NCI-H460 (cell line): ENCODE measurements around the gene CIC. TPM values are rescaled to one million over a fixed set of nuclear protein-coding genes. Genes with fewer than 3 reads are reported as not detected.

Experiments used
- DNase-seq: peaks from one replicate; pipeline ENCODE4 v3.0.0-alpha.2; 2016; ENCODE audit warnings: low read depth; ENCODE audit errors: extremely low read depth
- total RNA-seq: library from RNA; depleted of rRNA; stranded (reverse); fragments of >200 nt; shearing (Covaris generic); gene quantifications from 2 replicates; pipeline ENCODE4 v1.2.3, GENCODE V29; 2014

Gene CIC
- total RNA-seq, 1 experiment from 2014 or later: 7.7 TPM

DNA sequence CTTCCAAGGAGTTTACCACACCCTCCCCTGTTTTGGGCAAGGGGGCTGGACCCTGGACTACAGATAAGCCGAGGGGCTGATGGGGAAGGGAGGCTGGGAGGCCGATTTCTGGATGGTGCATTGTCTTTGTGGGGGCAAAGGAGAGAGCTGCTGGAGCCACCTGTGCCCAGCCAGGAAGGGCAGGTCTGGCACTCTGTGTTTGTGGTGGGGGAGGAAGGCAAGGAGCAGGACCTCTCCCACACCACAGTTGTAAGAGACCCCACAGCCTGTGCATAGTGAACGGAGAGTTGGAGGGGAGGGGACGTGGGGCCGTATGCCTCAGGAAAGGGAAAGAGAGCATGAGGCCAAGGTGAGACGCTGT, 16.9 kb downstream of the CIC start:
- no peak for DNase-seq

DNA sequence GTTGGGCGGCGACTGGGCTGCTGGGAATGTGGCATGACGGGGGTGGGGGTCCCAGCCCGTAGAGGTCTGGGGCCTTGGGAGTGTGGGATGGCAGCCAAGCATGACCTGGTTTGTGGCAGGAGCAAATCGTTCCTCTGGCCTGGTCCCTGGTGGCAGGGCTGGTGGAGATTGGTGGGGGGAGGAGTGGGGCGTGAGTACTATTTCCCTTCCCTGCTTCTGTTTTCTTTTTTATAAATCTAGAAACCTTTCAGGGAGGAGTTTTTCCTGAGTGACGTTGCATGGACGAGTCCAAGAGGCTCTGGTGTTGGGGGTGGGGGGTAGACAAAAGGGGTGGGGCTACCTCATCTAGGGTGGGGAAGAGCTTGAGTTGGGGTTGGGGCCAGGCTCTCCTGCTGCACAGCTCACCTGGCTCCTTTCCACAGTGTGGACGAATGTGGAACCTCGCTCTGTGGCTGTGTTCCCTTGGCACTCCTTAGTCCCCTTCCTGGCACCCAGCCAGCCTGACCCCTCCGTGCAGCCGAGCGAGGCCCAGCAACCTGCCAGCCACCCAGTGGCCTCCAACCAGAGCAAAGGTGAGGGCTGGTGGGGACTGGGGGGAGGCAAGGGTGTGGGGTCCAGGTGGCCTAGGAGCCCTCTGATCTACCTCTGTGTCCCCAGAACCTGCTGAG, 17.4 kb downstream of the CIC start:
- no peak for DNase-seq

DNA sequence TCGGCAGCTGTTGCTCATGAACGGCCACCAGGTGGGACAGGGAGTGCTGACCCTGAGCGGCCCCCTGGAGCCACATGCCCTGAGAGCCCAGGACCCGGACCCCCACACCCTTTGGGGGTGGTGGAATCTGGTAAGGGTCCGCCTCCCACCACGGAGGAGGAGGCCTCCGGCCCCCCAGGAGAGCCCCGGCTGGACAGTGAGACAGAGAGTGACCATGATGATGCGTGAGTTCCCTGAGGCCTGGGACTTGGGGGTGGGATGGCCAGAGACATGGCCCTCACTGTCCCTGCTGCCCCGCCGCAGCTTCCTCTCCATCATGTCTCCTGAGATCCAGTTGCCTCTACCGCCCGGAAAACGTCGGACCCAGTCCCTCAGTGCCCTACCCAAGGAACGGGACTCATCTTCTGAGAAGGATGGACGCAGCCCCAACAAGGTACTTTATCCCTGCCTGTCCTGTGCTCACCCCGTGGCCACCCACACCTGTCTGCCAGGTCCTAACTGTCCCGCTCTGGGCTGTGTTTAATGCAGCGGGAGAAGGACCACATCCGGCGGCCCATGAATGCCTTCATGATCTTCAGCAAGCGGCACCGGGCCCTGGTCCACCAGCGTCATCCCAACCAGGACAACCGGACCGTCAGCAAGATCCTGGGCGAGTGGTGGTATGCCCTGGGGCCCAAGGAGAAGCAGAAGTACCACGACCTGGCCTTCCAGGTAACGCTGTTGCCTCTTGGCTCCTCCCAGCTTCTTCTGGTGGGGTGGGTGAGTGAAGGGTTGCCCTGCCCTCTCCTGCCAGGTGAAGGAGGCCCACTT, 18.2 kb downstream of the CIC start:
- DNase-seq: no peak

DNA sequence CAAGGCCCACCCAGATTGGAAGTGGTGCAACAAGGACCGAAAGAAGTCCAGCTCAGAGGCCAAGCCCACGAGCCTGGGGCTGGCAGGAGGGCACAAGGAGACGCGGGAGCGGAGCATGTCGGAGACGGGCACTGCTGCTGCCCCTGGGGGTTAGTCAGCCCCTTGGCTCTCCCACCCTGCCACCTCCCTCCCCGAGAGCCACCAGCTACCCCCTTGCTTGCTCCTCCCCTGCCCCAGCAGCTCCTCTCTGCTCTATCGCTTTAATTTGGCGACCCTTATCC, 18.7 kb downstream of the CIC start:
- DNase-seq: no peak

DNA sequence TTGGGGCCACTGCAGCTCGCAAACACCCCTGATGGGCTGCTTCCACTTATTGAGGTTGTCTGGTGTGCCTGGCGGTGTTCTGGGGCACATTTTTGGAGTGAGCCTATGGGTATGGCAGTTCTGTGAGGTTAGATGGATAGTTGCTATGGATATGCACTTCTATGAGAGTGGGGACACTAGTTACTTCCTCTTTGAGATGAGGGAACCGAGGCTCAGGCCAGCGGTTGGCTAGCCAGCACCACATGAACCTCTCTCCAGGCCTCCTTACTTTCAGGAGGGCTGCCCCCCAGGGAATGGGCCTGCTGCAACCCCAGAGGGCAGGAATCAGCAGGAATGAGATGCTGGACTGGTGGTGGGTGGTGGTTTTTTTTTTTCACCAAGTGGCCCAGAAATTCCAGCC, 19.3 kb downstream of the CIC start:
- no peak for DNase-seq

DNA sequence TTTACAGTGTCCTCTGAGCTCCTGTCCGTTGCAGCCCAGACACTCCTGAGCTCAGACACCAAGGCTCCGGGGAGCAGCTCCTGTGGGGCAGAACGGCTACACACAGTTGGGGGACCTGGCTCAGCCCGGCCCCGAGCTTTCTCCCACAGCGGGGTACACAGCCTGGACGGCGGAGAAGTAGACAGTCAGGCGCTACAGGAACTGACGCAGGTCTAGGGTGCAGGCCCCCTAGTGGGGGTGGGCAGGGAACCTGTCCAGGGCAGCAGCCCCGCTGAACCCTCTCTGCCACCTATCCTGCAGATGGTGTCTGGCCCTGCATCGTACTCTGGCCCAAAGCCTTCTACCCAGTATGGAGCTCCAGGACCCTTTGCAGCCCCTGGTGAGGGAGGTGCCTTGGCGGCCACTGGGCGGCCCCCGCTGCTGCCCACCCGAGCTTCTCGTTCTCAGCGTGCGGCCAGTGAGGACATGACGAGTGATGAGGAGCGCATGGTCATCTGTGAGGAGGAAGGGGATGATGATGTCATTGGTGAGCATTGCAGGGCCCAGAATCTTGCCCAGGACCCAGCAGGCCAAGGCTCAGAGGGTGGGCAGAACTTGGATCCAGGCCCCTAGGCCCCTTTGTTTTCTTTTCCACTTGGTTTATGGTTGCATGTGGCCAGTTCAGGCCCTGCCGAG, 20.0 kb downstream of the CIC start:
- no peak for DNase-seq

DNA sequence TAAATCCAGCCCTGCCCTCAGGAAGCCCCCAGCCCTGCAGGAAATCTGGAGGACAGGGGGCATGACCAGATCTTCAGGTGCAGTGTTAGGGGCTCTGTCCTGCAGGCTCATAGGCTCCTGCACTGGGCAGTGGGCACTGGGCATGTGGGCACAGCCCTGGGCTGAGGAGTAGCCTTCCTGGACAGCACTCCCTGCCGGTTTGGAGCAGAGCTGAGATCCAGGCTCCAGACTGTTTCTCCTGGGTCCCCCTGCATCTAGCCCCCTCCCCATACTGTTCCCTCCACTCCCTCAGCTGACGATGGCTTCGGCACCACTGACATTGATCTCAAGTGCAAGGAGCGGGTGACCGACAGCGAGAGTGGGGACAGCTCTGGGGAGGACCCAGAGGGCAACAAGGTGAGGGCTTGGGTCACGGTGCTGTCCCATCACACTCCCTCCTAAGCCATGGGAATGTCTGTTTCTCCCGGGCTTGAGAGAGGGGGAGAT, 20.5 kb downstream of the CIC start:
- DNase-seq: no peak

DNA sequence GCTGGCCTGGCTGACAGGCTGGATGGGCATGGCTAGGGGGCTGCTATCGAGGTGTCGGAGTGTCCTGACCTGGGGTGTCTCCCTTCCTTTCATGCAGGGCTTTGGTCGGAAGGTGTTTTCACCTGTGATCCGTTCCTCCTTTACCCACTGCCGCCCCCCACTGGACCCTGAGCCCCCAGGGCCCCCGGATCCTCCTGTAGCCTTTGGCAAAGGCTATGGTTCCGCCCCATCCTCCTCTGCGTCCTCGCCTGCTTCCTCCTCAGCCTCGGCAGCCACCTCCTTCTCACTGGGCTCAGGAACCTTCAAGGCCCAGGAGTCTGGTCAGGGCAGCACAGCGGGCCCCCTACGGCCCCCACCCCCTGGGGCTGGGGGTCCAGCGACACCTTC, 21.1 kb downstream of the CIC start:
- DNase-seq: no peak

DNA sequence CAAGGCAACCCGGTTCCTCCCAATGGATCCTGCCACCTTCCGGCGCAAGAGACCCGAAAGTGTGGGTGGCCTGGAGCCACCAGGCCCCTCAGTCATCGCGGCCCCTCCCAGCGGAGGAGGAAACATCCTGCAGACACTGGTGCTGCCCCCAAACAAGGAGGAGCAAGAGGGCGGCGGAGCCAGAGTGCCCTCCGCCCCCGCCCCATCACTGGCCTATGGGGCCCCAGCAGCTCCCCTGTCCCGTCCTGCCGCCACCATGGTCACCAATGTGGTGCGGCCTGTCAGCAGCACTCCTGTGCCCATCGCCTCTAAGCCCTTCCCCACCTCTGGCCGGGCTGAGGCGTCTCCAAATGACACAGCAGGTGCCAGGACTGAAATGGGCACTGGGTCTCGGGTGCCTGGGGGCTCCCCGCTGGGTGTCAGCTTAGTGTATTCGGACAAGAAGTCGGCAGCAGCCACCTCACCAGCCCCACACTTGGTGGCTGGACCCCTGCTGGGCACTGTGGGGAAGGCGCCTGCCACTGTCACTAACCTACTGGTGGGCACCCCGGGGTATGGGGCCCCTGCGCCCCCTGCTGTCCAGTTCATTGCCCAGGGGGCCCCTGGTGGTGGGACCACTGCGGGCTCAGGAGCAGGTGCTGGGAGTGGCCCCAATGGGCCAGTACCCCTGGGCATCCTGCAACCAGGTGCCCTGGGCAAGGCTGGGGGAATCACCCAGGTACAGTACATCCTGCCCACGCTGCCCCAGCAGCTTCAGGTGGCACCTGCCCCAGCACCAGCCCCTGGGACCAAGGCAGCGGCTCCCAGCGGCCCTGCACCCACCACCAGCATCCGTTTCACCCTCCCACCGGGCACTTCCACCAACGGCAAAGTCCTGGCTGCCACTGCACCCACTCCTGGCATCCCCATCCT, 21.7 kb downstream of the CIC start:
- no peak for DNase-seq

DNA sequence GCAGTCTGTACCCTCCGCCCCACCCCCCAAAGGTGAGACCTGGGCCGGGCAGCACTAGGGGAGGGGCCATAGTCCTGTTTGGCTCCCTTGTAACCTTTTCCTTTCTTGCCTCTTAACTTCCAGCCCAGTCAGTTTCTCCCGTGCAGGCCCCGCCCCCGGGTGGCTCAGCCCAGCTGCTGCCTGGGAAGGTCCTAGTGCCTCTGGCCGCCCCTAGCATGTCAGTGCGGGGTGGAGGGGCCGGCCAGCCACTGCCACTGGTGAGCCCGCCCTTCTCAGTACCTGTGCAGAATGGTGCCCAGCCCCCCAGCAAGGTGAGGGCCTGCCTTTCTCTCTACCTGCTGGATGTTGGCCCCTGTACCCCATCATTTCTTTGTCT, 22.4 kb downstream of the CIC start:
- DNase-seq: no peak

DNA sequence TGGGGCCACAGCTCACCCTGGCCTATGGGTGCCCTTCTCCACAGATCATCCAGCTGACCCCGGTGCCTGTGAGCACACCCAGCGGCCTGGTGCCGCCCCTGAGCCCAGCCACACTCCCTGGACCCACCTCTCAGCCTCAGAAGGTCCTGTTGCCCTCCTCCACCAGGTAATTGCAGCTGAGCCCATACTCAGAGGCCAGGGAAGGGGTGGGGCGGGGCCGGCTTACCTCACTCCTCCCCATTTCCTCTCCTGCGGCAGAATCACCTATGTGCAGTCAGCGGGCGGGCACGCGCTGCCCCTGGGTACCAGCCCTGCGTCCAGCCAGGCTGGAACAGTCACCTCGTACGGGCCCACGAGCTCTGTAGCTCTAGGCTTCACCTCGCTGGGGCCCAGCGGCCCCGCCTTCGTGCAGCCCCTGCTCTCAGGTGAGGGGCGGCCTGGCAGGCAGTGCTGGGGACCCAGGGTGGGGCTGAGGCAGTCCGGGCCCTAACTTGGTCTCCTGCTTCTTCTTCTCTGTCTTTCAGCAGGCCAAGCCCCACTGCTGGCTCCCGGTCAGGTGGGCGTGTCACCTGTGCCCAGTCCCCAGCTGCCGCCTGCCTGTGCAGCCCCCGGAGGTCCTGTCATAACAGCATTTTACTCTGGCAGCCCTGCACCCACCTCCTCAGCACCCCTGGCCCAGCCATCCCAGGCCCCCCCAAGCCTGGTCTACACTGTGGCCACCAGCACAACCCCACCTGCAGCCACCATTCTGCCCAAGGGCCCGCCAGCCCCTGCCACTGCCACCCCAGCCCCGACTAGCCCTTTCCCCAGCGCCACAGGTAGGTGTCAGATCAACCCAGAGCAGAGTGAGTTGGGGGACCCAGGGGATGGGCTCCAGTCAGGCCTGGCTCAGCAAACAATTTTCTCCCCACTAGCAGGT, 23.2 kb downstream of the CIC start:
- DNase-seq: no peak

DNA sequence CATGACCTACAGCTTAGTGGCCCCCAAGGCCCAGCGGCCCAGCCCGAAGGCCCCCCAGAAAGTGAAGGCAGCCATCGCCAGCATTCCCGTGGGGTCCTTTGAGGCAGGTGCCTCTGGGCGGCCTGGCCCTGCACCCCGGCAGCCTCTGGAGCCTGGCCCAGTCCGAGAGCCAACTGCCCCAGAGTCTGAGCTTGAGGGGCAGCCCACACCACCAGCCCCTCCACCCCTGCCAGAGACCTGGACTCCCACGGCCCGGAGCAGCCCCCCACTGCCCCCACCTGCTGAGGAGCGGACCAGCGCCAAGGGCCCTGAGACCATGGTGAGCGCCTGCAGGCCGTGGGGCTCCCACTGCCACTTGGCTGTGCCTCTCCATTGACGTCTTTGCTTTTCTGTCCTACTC, 23.9 kb downstream of the CIC start:
- no peak for DNase-seq

DNA sequence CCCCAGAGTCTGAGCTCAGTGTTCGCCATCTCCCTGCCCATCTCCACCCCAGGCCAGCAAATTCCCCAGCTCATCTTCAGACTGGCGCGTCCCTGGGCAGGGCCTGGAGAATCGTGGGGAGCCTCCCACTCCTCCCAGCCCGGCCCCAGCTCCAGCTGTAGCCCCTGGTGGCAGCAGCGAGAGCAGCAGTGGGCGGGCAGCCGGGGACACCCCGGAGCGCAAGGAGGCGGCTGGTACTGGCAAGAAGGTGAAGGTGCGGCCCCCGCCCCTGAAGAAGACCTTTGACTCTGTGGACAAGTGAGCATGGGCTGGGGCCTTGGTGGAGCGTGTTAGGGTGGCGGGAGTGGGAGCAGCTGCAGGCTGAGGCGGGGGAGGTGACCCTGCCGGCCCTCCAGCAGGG, 24.5 kb downstream of the CIC start:
- DNase-seq: no peak

DNA sequence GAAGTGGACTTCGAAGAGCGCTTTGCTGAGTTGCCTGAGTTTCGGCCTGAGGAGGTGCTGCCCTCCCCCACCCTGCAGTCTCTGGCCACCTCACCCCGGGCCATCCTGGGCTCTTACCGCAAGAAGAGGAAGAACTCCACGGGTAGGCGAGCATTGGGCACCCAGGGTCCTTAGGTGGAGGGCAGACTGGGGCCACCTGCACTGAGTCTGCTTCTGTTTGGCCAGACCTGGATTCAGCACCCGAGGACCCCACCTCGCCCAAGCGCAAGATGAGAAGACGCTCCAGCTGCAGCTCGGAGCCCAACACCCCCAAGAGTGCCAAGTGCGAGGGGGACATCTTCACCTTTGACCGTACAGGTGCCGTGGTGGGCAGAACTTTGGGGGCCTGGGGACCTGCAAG, 24.9 kb downstream of the CIC start:
- no peak for DNase-seq

DNA sequence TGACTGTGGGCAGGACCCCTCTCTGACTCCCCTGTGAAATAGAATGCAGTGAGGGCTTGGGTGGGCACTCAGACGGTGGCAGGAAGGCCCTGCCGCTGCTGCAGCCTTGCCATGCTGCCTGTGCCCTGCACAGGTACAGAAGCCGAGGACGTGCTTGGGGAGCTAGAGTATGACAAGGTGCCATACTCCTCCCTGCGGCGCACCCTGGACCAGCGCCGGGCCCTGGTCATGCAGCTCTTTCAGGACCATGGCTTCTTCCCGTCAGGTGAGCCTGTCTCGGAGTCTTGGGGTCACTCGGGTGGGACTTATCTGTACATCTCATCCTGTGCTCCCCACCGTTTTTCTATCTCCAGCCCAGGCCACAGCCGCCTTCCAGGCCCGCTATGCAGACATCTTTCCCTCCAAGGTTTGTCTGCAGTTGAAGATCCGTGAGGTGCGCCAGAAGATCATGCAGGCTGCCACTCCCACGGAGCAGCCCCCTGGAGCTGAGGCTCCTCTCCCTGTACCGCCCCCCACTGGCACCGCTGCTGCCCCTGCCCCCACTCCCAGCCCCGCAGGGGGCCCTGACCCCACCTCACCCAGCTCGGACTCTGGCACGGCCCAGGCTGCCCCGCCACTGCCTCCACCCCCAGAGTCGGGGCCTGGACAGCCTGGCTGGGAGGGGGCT, 25.6 kb downstream of the CIC start:
- no peak for DNase-seq

DNA sequence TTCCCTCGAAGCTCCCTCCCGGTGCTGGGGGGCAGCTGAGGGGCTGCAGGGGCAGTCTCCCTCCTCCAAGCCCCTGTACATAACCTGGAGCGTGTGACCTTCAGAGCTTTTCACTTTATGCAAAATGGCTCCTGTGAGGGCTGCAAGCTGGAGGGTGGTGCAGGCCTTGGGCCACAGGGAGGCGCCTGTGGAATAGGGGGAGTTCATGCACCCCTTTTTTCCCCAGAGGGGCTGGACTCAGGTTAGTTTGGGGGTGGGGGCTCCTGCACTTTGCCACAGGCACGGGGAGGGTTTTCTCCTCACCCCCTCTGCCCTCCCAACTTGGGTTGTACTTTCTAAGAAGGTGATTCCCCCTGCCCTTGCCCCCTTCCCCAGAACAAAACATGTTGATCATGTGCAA, 26.3 kb downstream of the CIC start:
- DNase-seq: no peak

DNA sequence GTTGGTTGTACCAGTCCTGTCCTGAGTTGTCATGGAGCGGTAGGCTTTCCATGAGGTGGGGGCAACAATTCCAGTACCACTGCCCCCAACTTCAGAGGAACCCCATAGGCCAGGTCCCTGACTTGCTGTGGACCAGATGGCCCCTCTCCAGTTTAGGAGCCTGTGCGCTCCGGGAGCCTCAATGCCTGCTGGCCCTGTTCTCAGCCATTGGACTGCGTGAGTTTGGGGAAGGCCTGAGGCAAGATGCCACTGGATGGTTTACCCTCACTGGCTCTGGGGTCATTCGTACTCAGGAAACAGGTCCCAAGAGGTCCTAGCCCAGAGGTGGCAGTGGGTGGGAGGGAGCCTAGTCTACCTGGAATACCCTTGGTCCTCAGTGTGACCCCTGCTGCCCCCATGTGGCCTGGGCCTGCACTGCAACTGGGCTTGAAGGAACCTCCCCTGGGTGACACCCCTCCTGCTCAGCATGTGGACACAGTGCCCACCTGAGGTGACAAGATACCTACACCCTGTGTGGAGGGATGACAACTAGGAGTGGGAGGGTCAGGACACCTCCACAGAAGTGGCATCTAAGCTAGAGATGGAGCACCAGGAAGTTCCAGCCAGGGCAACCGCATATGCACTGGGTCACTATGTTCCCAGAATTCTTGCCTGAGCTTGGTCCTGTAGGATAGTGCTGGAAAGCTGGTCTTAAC, 26.9 kb downstream of the CIC start:
- peak; percentile 56 for DNase-seq

DNA sequence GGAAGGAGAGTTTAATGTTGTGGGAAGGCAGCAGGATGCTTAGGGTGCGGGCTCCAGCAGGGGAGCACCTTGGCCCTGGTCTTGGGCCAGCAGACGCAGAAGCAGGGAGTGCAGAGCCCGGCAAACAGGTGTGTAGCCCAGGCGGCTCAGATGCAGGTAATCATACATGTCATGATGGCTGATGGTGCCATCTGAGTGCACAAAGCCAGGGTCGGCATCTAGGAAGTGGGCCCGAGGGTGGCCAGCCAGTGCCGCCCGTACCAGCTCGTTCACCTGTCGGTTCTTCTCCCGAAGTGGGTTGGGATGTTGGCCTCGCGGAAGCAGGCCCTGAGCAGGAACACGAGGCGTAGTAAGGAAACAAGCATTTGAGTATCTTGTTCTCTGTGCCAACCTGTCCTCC, 28.0 kb downstream of the CIC start:
- no peak for DNase-seq

DNA sequence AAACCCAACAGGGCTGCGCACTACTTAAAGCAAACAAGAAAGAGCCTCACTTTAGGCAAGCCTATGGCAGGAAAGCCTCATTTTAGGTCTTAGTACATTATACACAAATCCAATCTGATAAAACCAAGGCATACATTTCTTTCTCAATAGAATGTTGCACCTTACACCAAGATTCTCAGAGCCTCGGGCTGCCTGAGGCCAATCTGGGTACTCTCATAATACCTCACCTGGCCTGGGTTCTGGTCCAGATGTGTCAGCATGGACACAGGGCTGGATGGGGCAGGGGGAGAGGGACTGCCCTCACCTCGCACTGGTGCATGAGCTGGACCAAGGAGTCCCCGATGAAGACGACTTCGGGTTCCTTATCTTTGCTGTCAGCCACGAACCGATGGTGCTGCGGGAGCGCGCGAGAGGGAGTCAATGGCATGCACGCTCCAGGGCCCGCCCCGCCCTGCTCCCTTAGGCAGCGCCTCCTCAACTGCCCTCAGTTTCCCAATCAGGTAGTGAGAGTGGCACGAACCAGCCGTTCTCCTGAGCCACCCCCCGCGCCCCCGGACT, 32.7 kb downstream of the CIC start, which contains the start of gene PRR19:
PRR19 (plus strand) TSS at position 487 of the 558 bp plus-strand sequence. CDS start 7,453 bp downstream, outside the sequence.
- no peak for DNase-seq
